ENCODE results near the gene NCOA1.
"Not testable (repeated sequence)": the region's sequence is repeated elsewhere in the genome, so short reads cannot be mapped to it uniquely, and the experiment has no call there.

The NCOA1 gene

GRCh38 chr2:24635181-24635580 is 144.1 kb downstream of the NCOA1 start:
- peak; percentile 31 for DNase-seq (ENCODE audit: low read depth)

- peak; percentile 22 for DNase-seq (ENCODE audit: low read depth)
These were observed 147.5 kb downstream of the NCOA1 start for GRCh38 chr2:24638568-24638967.

- DNase-seq (ENCODE audit: low read depth), result no peak
These were observed 151.3 kb downstream of the NCOA1 start for GRCh38 chr2:24642351-24642750.

- DNase-seq (ENCODE audit: low read depth), result no peak
These were observed 152.0 kb downstream of the NCOA1 start for GRCh38 chr2:24643051-24643450.

- no peak for DNase-seq (ENCODE audit: low read depth)
These were observed 153.0 kb downstream of the NCOA1 start for GRCh38 chr2:24644032-24644431.

GRCh38 chr2:24650997-24651642 is 160.1 kb downstream of the NCOA1 start:
- no peak for DNase-seq (ENCODE audit: low read depth)

GRCh38 chr2:24651643-24652003 is 160.6 kb downstream of the NCOA1 start:
- DNase-seq (ENCODE audit: low read depth), result no peak

- DNase-seq (ENCODE audit: low read depth), result no peak
These were observed 161.5 kb downstream of the NCOA1 start for GRCh38 chr2:24652265-24653182.

- no peak for DNase-seq (ENCODE audit: low read depth)
These were observed 166.8 kb downstream of the NCOA1 start for GRCh38 chr2:24657818-24658217.

- DNase-seq (ENCODE audit: low read depth), result no peak
These were observed 167.6 kb downstream of the NCOA1 start for GRCh38 chr2:24658531-24659202.

GRCh38 chr2:24659862-24660261 is 168.8 kb downstream of the NCOA1 start:
- no peak for DNase-seq (ENCODE audit: low read depth)

- DNase-seq (ENCODE audit: low read depth), result no peak
These were observed 176.5 kb downstream of the NCOA1 start for GRCh38 chr2:24667542-24667941.

GRCh38 chr2:24671230-24671629 is 180.2 kb downstream of the NCOA1 start:
- DNase-seq (ENCODE audit: low read depth), result no peak

GRCh38 chr2:24672589-24672988 is 181.5 kb downstream of the NCOA1 start:
- no peak for DNase-seq (ENCODE audit: low read depth)

- no peak for DNase-seq (ENCODE audit: low read depth)
These were observed 184.3 kb downstream of the NCOA1 start for GRCh38 chr2:24675338-24675737.

- DNase-seq (ENCODE audit: low read depth), result peak; percentile 15
These were observed 185.4 kb downstream of the NCOA1 start for GRCh38 chr2:24676493-24676892.

- not testable (repeated sequence) for DNase-seq (ENCODE audit: low read depth)
These were observed 187.0 kb downstream of the NCOA1 start for GRCh38 chr2:24678066-24678465.

- DNase-seq (ENCODE audit: low read depth), result no peak
These were observed 189.1 kb downstream of the NCOA1 start for GRCh38 chr2:24680196-24680595.

- DNase-seq (ENCODE audit: low read depth), result peak; percentile 15
These were observed 191.2 kb downstream of the NCOA1 start for GRCh38 chr2:24682304-24682703.

- DNase-seq (ENCODE audit: low read depth), result no peak
These were observed 192.4 kb downstream of the NCOA1 start for GRCh38 chr2:24683408-24683807.

- DNase-seq (ENCODE audit: low read depth), result no peak
These were observed 199.5 kb downstream of the NCOA1 start for GRCh38 chr2:24690524-24690923.

GRCh38 chr2:24691806-24692205 is 200.8 kb downstream of the NCOA1 start:
- DNase-seq (ENCODE audit: low read depth), result no peak

GRCh38 chr2:24697792-24698191 is 206.7 kb downstream of the NCOA1 start:
- DNase-seq (ENCODE audit: low read depth), result no peak
